ENCODE measurements around the gene ADAMTS2. TPM values are rescaled to one million over a fixed set of nuclear protein-coding genes. Genes with fewer than 3 reads are reported as not detected.

The ADAMTS2 gene
- total RNA-seq, 1 experiment from 2014 or later, result 3.9 TPM

DNA sequence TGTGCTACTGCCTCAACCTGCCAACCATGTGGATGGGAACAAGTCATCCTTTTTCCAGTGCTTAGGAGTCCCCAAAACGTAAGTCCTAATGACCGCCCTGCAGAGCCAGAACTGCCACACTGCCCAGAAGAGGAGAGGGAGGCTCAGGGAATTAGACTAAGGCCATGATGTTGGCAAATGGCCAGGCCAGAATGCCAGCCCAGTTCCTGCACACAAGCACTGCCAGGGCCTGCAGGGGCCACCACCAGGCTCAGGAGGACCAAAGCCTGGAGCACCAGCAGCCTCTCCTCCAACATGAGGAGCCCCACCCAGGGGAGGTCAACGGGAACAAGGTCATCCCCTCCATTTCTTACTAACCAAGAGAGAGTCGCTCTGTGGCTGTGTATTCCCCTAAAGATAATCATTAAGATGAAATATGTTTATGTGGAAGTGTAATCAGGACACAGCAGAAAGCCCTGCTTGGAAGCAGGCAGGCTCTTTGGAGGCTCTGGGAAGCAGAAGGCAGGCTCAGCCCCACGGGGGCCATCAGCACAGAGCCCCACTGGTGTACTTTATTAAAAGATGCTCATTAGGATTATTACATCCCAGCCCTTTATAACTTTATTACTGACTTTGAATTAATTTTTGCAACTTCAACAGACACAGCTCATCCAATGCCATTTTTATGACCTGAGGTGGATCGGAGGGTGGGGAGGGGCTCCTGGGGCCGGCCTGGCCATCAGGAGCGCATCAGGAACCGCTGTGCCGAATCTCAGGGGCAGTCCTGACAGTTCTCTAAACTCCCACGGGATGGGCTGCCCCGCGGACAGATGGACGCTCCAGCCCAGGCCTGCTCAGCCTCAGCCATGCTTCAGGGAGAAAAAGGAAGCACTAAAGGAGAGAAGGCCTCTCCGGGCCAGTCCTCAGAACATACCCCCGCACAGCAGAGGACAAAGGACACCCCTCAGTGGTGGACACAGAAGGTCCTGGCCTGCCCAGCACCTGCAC lies 127.0 kb downstream of the ADAMTS2 start:
- no peaks in the 10 kb centered on the region for H3K27me3 ChIP-seq (ENCODE audit: insufficient read depth, low read length)
- POLR2A ChIA-PET, result no interaction called here
- CTCF ChIA-PET, result no interaction called here

More for the DNA sequence above, 127.0 kb downstream of the ADAMTS2 start:
- Histone ChIP-seq H3K4me3 (replicated peaks in 1 of 2; ENCODE audit: low read depth in 1 of 2, low read length in 2 of 2) (no peak overlapping the region), H4K20me1 (ENCODE audit: insufficient read depth) (no peaks in the 10 kb centered on the region), H3K9me3 (ENCODE audit: control insufficient read depth in 1 of 2, insufficient read depth in 1 of 2, low read depth in 1 of 2, low read length in 2 of 2) (no peaks in the 10 kb centered on the region), H3K36me3 (ENCODE audit: control insufficient read depth in 1 of 2, insufficient read depth in 2 of 2, low read length in 2 of 2) (no peaks in the 10 kb centered on the region), H3K27ac (ENCODE audit: low read depth, low read length) (no peak overlapping the region), H3K4me2 (ENCODE audit: low read length) (no peak overlapping the region), H3K79me2 (ENCODE audit: insufficient read depth, low read length) (no peaks in the 10 kb centered on the region), H2AFZ (ENCODE audit: low read depth, low read length, poor library complexity, severe bottlenecking) (no peak overlapping the region), H3K9ac (ENCODE audit: low read length) (no peak overlapping the region), H3K9me2 (ENCODE audit: insufficient read depth) (no peaks in the 10 kb centered on the region), H3K4me1 (ENCODE audit: control insufficient read depth in 1 of 2, insufficient read depth in 2 of 2, low read length in 2 of 2) (no peaks in the 10 kb centered on the region)
- ATAC-seq, result no peak
- no peak for DNase-seq (ENCODE audit: low read depth, low spot score)
- intact Hi-C loops (cut with micrococcal nuclease), result no loop called here
- RAD21 ChIA-PET (ENCODE audit: low non-redundant PET in 1 of 2, low total read pairs in 2 of 2, uncharacterized antibody in 2 of 2, unreplicated experiment in 2 of 2), result no interaction called here
- no TSS peak for BruUV-seq (replicated peaks)
- TF ChIP-seq SIN3A (IDR thresholded peaks at IDR 0.05; ENCODE audit: low read depth), result no peak
- no peak for TF ChIP-seq POLR2A (IDR thresholded peaks at IDR 0.05; ENCODE audit: borderline replicate concordance, extremely low read depth, insufficient read depth, insufficient read length)
- TF ChIP-seq SRF (IDR thresholded peaks at IDR 0.05; ENCODE audit: low read depth), result no peak
- no peak for TF ChIP-seq SP1 (IDR thresholded peaks at IDR 0.05; ENCODE audit: low read depth)
- no peak for TF ChIP-seq RAD21 (IDR thresholded peaks at IDR 0.05; ENCODE audit: low read depth)
- TF ChIP-seq, protein P1, sequence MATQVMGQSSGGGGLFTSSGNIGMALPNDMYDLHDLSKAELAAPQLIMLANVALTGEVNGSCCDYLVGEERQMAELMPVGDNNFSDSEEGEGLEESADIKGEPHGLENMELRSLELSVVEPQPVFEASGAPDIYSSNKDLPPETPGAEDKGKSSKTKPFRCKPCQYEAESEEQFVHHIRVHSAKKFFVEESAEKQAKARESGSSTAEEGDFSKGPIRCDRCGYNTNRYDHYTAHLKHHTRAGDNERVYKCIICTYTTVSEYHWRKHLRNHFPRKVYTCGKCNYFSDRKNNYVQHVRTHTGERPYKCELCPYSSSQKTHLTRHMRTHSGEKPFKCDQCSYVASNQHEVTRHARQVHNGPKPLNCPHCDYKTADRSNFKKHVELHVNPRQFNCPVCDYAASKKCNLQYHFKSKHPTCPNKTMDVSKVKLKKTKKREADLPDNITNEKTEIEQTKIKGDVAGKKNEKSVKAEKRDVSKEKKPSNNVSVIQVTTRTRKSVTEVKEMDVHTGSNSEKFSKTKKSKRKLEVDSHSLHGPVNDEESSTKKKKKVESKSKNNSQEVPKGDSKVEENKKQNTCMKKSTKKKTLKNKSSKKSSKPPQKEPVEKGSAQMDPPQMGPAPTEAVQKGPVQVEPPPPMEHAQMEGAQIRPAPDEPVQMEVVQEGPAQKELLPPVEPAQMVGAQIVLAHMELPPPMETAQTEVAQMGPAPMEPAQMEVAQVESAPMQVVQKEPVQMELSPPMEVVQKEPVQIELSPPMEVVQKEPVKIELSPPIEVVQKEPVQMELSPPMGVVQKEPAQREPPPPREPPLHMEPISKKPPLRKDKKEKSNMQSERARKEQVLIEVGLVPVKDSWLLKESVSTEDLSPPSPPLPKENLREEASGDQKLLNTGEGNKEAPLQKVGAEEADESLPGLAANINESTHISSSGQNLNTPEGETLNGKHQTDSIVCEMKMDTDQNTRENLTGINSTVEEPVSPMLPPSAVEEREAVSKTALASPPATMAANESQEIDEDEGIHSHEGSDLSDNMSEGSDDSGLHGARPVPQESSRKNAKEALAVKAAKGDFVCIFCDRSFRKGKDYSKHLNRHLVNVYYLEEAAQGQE (IDR thresholded peaks at IDR 0.05; ENCODE audit: low read depth), result no peak
- TF ChIP-seq EZH2phosphoT487 (IDR thresholded peaks at IDR 0.05; ENCODE audit: borderline replicate concordance), result no peak
- no peak for TF ChIP-seq EZH2 (IDR thresholded peaks at IDR 0.05)

Measured in HCT116 (cell line).